Keratinocyte (primary cell): Measurements from ENCODE around the gene RBM19. TPM values are rescaled to one million over a fixed set of nuclear protein-coding genes. Genes with fewer than 3 reads are reported as not detected.

Experiments used
- DNase-seq: peaks from one replicate; pipeline ENCODE4 v3.0.0-alpha.2; 2011; ENCODE audit warnings: low read depth, missing footprints, low spot score
- FAIRE-seq: peaks from 2 replicates; lab custom pipeline; 2011; peaks lifted over from hg19 to GRCh38; lab: Jason Lieb, UNC
- H2AFZ ChIP-seq: 2 replicates; pipeline ENCODE4 v1.6.0; 2012; ENCODE audit warnings: low read length, control low read depth, inconsistent platforms; ENCODE audit not compliant: control insufficient read depth
- H3K27ac ChIP-seq: 2 replicates; pipeline ENCODE4 v1.5.1; 2011; ENCODE audit warnings: low read length; ENCODE audit not compliant: control insufficient read depth, insufficient read depth
- H3K27me3 ChIP-seq: 3 replicates; pipeline ENCODE4 v1.6.0; 2011; ENCODE audit warnings: low read length; ENCODE audit not compliant: control insufficient read depth, insufficient read depth; ENCODE audit errors: extremely low read depth
- H3K36me3 ChIP-seq, 2 experiments: 2 replicates in 1 of 2; 3 replicates in 1 of 2; pipeline ENCODE4 v1.5.1; 2011; ENCODE audit warnings: low read length in 2 of 2, mild to moderate bottlenecking in 1 of 2; ENCODE audit not compliant: control insufficient read depth in 2 of 2, insufficient read depth in 2 of 2; ENCODE audit errors: extremely low read depth in 1 of 2
- H3K4me1 ChIP-seq: 3 replicates; pipeline ENCODE4 v1.5.1; 2011; ENCODE audit warnings: low read length; ENCODE audit not compliant: control insufficient read depth, insufficient read depth; ENCODE audit errors: extremely low read depth
- H3K4me2 ChIP-seq: 3 replicates; pipeline ENCODE4 v1.6.0; 2011; ENCODE audit warnings: low read depth, low read length; ENCODE audit not compliant: control insufficient read depth, insufficient read depth; ENCODE audit errors: extremely low read depth
- H3K4me3 ChIP-seq, 3 experiments: fragments of 200-600 bp in 1 of 3; sonication (generic) in 1 of 3; 2 replicates in 2 of 3; 3 replicates in 1 of 3; pipeline ENCODE4 v1.5.1; 2011 to 2016; ENCODE audit warnings: low read length in 3 of 3, mild to moderate bottlenecking in 3 of 3, control low read depth in 2 of 3, inconsistent platforms in 1 of 3, low read depth in 1 of 3, mixed read lengths in 1 of 3, mixed run types in 1 of 3, moderate library complexity in 1 of 3; ENCODE audit not compliant: control insufficient read depth in 2 of 3, insufficient read depth in 2 of 3; ENCODE audit errors: extremely low read depth in 1 of 3
- H3K79me2 ChIP-seq: 2 replicates; pipeline ENCODE4 v1.6.0; 2012; ENCODE audit warnings: low read length; ENCODE audit not compliant: control insufficient read depth, insufficient read depth
- H3K9ac ChIP-seq: 3 replicates; pipeline ENCODE4 v1.6.0; 2011; ENCODE audit warnings: low read length; ENCODE audit not compliant: control insufficient read depth, insufficient read depth; ENCODE audit errors: extremely low read depth
- H3K9me1 ChIP-seq: 3 replicates; pipeline ENCODE4 v1.6.0; 2011; ENCODE audit warnings: low read length; ENCODE audit not compliant: control insufficient read depth, insufficient read depth; ENCODE audit errors: extremely low read depth
- H3K9me3 ChIP-seq: 2 replicates; pipeline ENCODE4 v1.5.1; 2012; ENCODE audit warnings: low read depth, low read length; ENCODE audit not compliant: control insufficient read depth
- H4K20me1 ChIP-seq: 3 replicates; pipeline ENCODE4 v1.6.0; 2011; ENCODE audit warnings: low read length; ENCODE audit not compliant: control insufficient read depth, insufficient read depth; ENCODE audit errors: extremely low read depth
- CTCF ChIP-seq, 3 experiments: IDR thresholded peaks in 1 of 3; conservative IDR thresholded peaks in 1 of 3; optimal IDR thresholded peaks in 1 of 3; 2 replicates in 2 of 3; 3 replicates in 1 of 3; pipeline versions ENCODE3 to v1.5.1; 2011; ENCODE audit warnings: low read length in 3 of 3, mild to moderate bottlenecking in 3 of 3, moderate library complexity in 2 of 3, control low read depth in 1 of 3, inconsistent platforms in 1 of 3; ENCODE audit not compliant: insufficient read depth in 2 of 3; ENCODE audit errors: extremely low read depth in 1 of 3
- EZH2 ChIP-seq: IDR thresholded peaks from one replicate; pipeline ENCODE4 v1.6.1; 2012; ENCODE audit warnings: inconsistent platforms, mild to moderate bottlenecking, low read length, moderate library complexity
- dilution Hi-C: fragments of 300-500 bp; cut with MboI; formaldehyde crosslinking; loops from one replicate; pipeline ENCODE4 v1.7.0; 2020; ENCODE audit warnings: low sequenced_read_pairs; ENCODE audit not compliant: extremely low pct_ligation_motif_present
- polyA plus RNA-seq, 5 experiments: library from polyadenylated mRNA; depleted of rRNA in 3 of 5; stranded (reverse) in 3 of 5; stranded (forward) in 1 of 5; unstranded in 1 of 5; fragments of >200 nt; gene quantifications; 1 replicate in 1 of 5; 2 replicates in 3 of 5; 3 replicates in 1 of 5; pipeline versions ENCODE4 v1.2.1 to v1.2.3, GENCODE V29; 2011 to 2012; ENCODE audit warnings: missing spikeins in 2 of 5, low read depth in 1 of 5, low replicate concordance in 1 of 5

RBM19 gene
- polyA plus RNA-seq, 1 donor (not counting 4 experiments of a cell fraction or from before 2014, with no cell fraction given), result 14.6 TPM

- TF ChIP-seq EZH2 (no peak), CTCF (optimal IDR thresholded peaks at IDR 0.05 in 1 of 3, IDR thresholded peaks at IDR 0.05 in 1 of 3, conservative IDR thresholded peaks at IDR 0.05 in 1 of 3; ENCODE audit: extremely low read depth in 1 of 3, insufficient read depth in 2 of 3, low read length in 3 of 3) (no peak)
- no peaks in the 10 kb centered on the region for H3K79me2 ChIP-seq
- no peaks in the 10 kb centered on the region for H3K27me3 ChIP-seq
- no peak overlapping the region for H3K27ac ChIP-seq
- FAIRE-seq (no peak), DNase-seq (no peak)
- H3K9ac ChIP-seq, result no peak overlapping the region
- H3K9me3 ChIP-seq, result no peaks in the 10 kb centered on the region
- H3K36me3 ChIP-seq, result no peaks in the 10 kb centered on the region
- dilution Hi-C loops, result no loop called here
- no peaks in the 10 kb centered on the region for H4K20me1 ChIP-seq
- no peak overlapping the region for H3K4me3 ChIP-seq
- H3K4me2 ChIP-seq, result no peak overlapping the region
- H3K9me1 ChIP-seq, result no peaks in the 10 kb centered on the region
- H2AFZ ChIP-seq, result no peak overlapping the region
- H3K4me1 ChIP-seq, result no peaks in the 10 kb centered on the region
Measured at GRCh38 chr12:113997365-113997764, 31.2 kb upstream of the RBM19 start.

- Histone ChIP-seq H3K27me3 (no peaks in the 10 kb centered on the region), H3K4me2 (no peak overlapping the region), H3K9me1 (no peaks in the 10 kb centered on the region), H3K9me3 (no peaks in the 10 kb centered on the region), H3K4me3 (no peak overlapping the region), H3K4me1 (no peaks in the 10 kb centered on the region), H2AFZ (no peak overlapping the region), H4K20me1 (no peaks in the 10 kb centered on the region), H3K9ac (no peak overlapping the region), H3K79me2 (no peaks in the 10 kb centered on the region), H3K36me3 (no peaks in the 10 kb centered on the region), H3K27ac (no peak overlapping the region)
- dilution Hi-C loops, result no loop called here
- no peak for DNase-seq
- TF ChIP-seq CTCF (optimal IDR thresholded peaks at IDR 0.05 in 1 of 3, IDR thresholded peaks at IDR 0.05 in 1 of 3, conservative IDR thresholded peaks at IDR 0.05 in 1 of 3; ENCODE audit: extremely low read depth in 1 of 3, insufficient read depth in 2 of 3, low read length in 3 of 3) (no peak), EZH2 (no peak)
- FAIRE-seq, result no peak
Measured at GRCh38 chr12:113996026-113996425, 29.9 kb upstream of the RBM19 start.
